ENCODE results near the gene FCHSD2.
"Not testable (repeated sequence)": the region's sequence is repeated elsewhere in the genome, so short reads cannot be mapped to it uniquely, and the experiment has no call there.

The FCHSD2 gene

GRCh38 chr11:73055655-73056354, 86.3 kb downstream of the FCHSD2 start:
- no peak for DNase-seq

GRCh38 chr11:73055002-73055401, 87.1 kb downstream of the FCHSD2 start:
- no peak for DNase-seq

DNA sequence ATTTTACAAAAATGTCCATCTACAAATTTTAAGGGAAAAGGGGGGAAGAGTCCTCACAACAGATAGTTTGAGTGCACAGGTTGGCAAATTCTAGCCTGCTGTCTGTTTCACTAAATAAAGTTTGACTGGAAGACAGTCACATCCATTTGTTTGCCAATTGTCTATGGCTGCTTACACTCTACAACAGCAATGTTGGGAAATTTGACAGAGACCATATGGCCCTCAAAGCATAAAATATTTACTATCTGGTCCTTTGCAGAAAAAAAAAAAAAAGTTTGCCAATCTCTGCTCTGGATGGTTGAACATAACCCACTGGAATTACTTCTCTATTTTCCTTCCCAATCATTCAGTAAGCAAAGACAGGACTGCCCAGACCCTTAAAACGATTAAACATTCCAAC, 88.2 kb downstream of the FCHSD2 start:
- no peak for DNase-seq

- no peak for DNase-seq
These were observed 93.7 kb downstream of the FCHSD2 start for GRCh38 chr11:73048446-73048845.

DNA sequence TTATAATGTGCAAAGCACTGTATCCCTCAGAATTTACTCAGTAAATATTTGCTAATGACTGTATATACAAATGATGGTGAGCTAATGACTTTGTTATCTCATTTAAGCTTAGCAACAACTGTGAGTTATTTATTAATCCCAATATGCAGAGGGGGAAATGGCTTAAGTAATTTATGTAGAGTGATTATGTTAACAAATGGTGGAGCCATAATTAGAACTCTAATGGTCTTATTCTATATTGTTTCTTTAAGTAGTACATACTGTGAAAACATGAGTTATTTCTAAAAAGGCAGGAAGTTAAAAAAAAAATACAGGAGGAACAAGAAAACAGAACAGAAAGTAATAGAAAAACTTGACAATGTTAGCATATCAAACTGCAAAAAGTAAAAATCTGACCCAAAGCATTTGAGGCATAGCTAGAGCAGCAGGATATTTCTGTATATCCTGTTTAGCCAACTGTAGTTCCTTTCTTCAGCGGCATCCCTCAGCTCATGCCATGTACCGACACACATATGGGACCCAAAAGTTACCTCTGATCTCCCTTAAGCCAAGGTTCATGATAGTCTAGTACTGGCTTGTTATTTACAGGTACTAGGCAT, 94.2 kb downstream of the FCHSD2 start:
- no peak for DNase-seq

DNA sequence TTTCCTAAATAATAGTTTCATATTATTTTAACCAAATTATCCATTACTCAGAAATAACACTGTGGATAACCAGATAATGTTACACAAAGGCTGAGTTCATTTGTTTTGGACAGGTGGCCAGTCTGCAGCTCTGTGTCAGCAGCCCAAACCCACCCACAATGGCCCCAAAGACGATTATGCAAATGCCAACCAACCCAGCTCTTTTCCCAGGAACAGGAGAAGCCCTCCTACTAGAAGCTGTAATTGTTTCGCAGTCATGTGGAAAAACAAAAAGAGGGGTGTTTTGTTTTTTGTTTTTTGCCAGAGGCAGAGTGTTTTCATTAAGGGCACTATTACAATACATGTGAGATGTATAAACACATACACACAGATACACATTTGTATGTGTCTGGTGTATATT, 102.1 kb downstream of the FCHSD2 start:
- DNase-seq: no peak

DNA sequence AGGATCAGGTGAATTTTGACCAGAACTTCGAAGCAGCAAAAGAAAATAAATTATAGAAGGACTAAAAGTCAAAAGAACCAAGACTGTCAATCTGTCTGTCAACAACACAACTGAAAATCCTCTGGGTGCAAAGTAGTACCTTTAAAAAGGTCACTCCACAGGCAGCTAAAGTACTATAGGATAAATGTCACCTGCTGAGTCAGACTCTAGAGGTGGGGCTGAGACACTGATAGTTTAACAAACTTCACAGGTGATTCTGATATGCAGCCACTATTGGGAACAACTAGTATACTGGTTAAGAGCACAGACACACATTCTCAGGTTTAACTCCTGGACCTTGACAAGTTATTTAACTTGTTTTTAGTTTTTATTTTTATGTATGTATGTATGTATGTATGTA, 107.3 kb downstream of the FCHSD2 start:
- no peak for DNase-seq

- no peak for DNase-seq
These were observed 107.8 kb downstream of the FCHSD2 start for GRCh38 chr11:73034331-73034730.

- DNase-seq: no peak
These were observed 112.0 kb downstream of the FCHSD2 start for GRCh38 chr11:73030130-73030529.

- DNase-seq: no peak
These were observed 112.7 kb downstream of the FCHSD2 start for GRCh38 chr11:73029403-73029802.

GRCh38 chr11:73028611-73029010, 113.5 kb downstream of the FCHSD2 start:
- DNase-seq: no peak

DNA sequence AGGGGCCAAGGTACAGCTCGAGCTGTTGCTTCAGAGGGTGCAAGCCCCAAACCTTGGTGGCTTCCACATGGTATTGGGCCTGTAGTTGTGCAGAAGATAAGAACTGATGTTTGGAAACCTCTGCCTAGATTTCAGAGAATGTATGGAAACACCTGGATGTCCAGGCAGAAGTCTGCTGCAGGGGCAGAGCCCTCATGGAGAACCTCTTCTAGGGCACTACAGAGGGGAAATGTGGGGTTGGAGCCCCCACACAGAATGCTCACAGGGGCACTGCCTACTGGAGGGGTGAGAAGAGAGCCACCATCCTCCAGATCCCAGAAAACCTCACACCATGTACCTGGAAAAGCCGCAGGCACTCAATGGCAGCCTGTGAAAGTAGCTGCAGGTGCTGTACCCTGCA, 114.3 kb downstream of the FCHSD2 start:
- not testable (repeated sequence) for DNase-seq

GRCh38 chr11:73024639-73025038, 117.5 kb downstream of the FCHSD2 start:
- DNase-seq: no peak

- no peak for DNase-seq
These were observed 122.1 kb downstream of the FCHSD2 start for GRCh38 chr11:73019996-73020395.

DNA sequence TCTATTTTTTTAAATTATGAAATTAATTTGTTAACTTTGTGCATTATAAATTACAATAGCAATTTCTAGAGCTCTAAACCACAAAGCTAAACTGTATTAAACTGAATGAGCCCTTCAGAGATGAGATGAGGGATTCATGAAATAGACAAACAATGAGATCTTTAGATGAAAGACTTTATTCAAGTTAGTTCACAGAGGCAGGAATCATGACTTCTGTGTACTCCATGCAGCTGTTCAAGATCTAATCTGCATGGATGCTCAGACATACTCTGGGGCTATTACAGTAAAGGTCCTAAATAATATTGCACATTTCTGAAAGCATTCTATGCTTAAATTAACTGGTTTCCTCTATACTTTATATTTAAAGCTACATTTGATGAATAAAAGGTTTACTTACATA, 122.7 kb downstream of the FCHSD2 start:
- DNase-seq: no peak

- DNase-seq: no peak
These were observed 123.3 kb downstream of the FCHSD2 start for GRCh38 chr11:73018856-73019255.

GRCh38 chr11:73017024-73017751, 124.9 kb downstream of the FCHSD2 start:
- no peak for DNase-seq

DNA sequence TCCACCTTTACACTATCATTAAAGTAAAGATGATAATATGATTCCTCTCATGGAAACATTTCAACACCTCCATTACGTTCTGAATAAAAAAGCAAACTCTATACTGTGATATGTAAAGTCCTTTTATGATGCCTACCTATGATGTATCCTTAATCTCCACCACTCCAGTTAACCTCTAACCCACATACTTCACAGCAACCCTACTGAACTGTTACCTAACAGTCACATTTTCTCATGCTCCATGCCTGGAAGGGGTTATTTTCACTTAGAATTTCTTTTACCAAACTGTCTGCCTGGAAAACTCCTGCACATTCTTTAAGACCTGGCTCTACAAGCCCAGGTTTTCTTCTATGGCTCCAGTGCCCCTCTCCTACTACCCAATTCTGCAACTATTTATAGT, 129.1 kb downstream of the FCHSD2 start:
- no peak for DNase-seq

DNA sequence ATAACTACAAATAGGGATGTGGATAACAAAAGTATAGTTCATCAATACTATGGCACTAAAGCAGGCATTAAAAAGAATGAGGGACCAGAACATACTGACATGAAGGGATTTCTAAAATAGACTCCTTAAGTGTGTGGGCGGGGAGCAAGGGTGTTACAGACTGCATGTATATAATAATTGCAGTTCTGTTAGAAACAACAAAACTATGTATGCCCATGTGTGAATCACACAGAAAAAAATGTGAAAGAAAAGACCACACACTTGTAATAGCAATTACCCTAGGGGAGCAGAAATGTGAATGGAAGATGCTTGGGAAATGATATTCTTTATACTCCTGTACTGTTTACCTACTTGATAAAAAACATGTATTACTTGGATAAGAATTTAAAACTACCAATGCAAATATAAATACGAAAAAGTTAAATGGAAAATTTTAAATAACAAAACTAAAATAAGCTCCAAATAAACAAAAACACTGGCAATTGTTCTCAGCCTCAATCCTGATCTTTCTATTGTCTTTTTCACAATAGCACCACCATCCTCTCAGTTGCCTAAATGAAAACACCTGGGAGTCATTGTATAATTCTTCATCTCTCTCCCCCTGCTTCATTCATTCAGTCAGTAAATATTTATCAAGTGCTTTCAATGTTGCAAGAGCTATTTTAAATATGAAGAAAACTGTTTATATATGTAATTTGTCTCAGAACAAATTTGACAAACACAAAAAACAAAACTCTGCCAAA, 129.8 kb downstream of the FCHSD2 start:
- DNase-seq: no peak

- DNase-seq: no peak
These were observed 130.8 kb downstream of the FCHSD2 start for GRCh38 chr11:73011126-73011817.

DNA sequence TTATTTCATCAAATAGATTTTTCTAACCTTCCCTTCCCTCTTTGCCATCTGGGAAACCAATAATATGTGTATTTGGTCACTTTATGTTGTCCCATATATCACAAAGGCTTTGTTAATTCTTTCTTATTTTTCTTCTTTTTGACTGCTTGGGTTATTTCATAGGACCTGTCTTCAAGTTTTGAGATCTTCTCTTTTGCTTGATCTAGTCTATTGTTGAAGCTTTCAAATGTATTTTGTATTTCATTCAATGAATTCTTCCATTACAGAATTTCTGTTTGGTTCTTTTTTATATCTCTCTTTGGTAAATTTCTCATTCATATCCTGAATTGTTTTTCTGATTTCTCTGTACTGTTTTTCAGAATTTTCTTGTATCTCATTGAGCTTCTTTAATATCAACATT, 132.1 kb downstream of the FCHSD2 start:
- no peak for DNase-seq

GRCh38 chr11:73004088-73004487, 138.0 kb downstream of the FCHSD2 start:
- DNase-seq: no peak

DNA sequence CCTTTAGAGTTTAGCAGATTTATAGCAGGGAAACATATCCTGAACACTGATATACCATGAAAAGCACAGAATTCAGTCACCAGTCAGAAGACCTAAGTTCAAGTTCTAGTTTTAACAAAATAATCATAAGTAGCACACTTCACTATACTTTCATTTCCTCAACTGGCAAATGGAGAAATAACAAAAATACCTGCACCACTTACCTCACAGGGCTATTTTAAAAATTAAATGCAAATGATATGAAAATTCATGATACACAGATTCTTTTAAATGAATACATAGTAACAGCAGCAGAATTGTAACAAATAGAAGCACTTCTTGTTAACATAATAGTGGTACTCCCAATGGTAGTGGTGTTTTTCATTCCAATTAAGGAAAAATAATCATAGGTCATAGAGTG, 139.0 kb downstream of the FCHSD2 start:
- DNase-seq: no peak
